NCI-H2196 treated with DMSO at 0.1 percent for 48 hours (cell line): Measurements from ENCODE around the gene SV2C.

Experiments used
- DNase-seq: peaks from one replicate; lab custom pipeline; 2025; ENCODE audit not compliant: unreplicated experiment; lab: John Stamatoyannopoulos, UW

Gene SV2C

GRCh38 chr5:76376148-76376865 is 293.1 kb downstream of the SV2C start:
- no peak for DNase-seq

GRCh38 chr5:76376866-76377230 is 293.7 kb downstream of the SV2C start:
- DNase-seq: no peak

- no peak for DNase-seq
Observed at GRCh38 chr5:76378355-76378754, 295.2 kb downstream of the SV2C start.

GRCh38 chr5:76379316-76379715 is 296.1 kb downstream of the SV2C start:
- DNase-seq: no peak

- no peak for DNase-seq
Observed at GRCh38 chr5:76379855-76380254, 296.7 kb downstream of the SV2C start.

- DNase-seq: no peak
Observed at GRCh38 chr5:76380346-76381066, 297.3 kb downstream of the SV2C start.

- no peak for DNase-seq
Observed at GRCh38 chr5:76383126-76383832, 300.1 kb downstream of the SV2C start.

- no peak for DNase-seq
Observed at GRCh38 chr5:76384189-76384588, 301.0 kb downstream of the SV2C start.

- no peak for DNase-seq
Observed at GRCh38 chr5:76384705-76385104, 301.5 kb downstream of the SV2C start.

- no peak for DNase-seq
Observed at GRCh38 chr5:76385540-76385939, 302.4 kb downstream of the SV2C start.

GRCh38 chr5:76386360-76386759 is 303.2 kb downstream of the SV2C start:
- DNase-seq: no peak

- DNase-seq: no peak
Observed at GRCh38 chr5:76388236-76388635, 305.1 kb downstream of the SV2C start.

- no peak for DNase-seq
Observed at GRCh38 chr5:76388791-76389512, 305.8 kb downstream of the SV2C start.

GRCh38 chr5:76389513-76390154 is 306.5 kb downstream of the SV2C start:
- no peak for DNase-seq

- DNase-seq: no peak
Observed at GRCh38 chr5:76391014-76391413, 307.8 kb downstream of the SV2C start.

- DNase-seq: no peak
Observed at GRCh38 chr5:76393035-76393680, 310.0 kb downstream of the SV2C start.

- DNase-seq: no peak
Observed at GRCh38 chr5:76397200-76397599, 314.0 kb downstream of the SV2C start.

- DNase-seq: no peak
Observed at GRCh38 chr5:76399268-76399667, 316.1 kb downstream of the SV2C start.

- no peak for DNase-seq
Observed at GRCh38 chr5:76400466-76400865, 317.3 kb downstream of the SV2C start.

- DNase-seq: no peak
Observed at GRCh38 chr5:76401801-76402250, 318.6 kb downstream of the SV2C start.
